Mesodermal cell (in vitro differentiated cells): ENCODE results near the gene PPP6R2.

Experiments used
- H3K27ac ChIP-seq: 2 replicates; pipeline ENCODE4 v1.7.0; 2013; ENCODE audit warnings: mild to moderate bottlenecking, low read depth, low read length, moderate library complexity; ENCODE audit not compliant: severe bottlenecking
- H3K36me3 ChIP-seq: 2 replicates; pipeline ENCODE4 v1.7.1; 2013; ENCODE audit warnings: mild to moderate bottlenecking, low read length, moderate library complexity; ENCODE audit not compliant: control insufficient read depth, insufficient read depth
- H3K4me1 ChIP-seq: one replicate; pipeline ENCODE4 v1.7.1; 2013; ENCODE audit warnings: mild to moderate bottlenecking, low read length; ENCODE audit not compliant: insufficient read depth, control insufficient read depth, poor library complexity, severe bottlenecking
- H3K4me3 ChIP-seq: 2 replicates; pipeline ENCODE4 v1.7.0; 2013; ENCODE audit warnings: low read length, control low read depth, mild to moderate bottlenecking; ENCODE audit not compliant: insufficient read depth, poor library complexity, severe bottlenecking; ENCODE audit errors: extremely low read depth
- H3K9me3 ChIP-seq: 2 replicates; pipeline ENCODE4 v1.7.1; 2013; ENCODE audit warnings: mild to moderate bottlenecking, low read length, moderate library complexity; ENCODE audit not compliant: control insufficient read depth
- WGBS, 2 experiments: methylation state at CpG; one replicate each; pipeline ENCODE4 v1.1.5; 2013; ENCODE audit warnings: missing lambda C conversion rate in 2 of 2; ENCODE audit not compliant: insufficient coverage in 2 of 2; 5-methylcytosine and 5-hydroxymethylcytosine counted together

PPP6R2 gene

DNA sequence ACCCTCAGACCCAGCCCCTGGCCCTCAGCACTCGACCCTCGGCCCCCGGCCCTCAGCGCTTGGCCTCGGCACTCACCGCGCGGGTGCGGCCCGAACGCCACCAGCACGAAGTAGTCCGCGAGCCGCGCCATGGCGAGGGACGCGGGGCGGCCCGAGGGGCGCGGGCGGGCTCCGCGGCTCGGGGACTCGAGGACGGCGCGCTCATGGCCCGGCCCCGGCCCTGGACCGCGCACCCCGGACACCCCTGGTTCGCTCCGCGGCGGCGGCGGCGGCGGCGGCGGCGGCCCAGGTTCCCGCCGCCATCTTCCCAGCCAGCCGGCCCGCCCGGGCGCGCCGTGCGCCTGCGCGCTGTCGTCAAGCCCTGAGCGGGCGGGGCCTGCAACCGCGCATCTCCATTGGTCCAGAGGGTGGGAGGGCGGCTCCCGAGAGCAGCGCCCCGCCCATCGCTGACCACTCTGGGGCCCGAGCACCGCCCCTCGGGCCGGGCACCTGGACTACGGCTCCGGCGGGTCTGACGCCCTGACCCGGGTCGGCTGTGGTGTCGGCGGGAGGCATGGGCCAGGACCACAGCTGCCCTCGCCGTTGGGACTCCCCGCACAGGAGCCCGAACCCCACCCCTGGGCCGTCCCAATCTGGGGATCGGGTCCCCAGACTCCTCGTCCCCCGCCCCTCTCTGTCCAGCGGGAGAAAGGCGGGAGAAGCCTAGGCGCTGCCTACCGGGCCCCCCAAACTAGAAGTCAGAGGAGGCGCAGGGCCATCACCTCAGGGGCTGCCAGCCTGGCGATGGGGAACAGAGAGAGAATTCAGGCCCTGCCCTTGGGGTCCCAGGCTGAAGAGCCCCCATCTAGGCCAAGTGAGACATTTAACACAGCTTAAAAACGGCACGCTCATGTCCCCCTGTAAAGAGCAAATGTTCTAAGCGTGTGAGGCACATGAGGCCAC is 131.9 kb downstream of the PPP6R2 start, which contains the start of gene SBF1:
SBF1 (minus strand) TSS at position 326 of the 942 bp plus-strand sequence; CDS start at position 131, 195 bp downstream.
- H3K36me3 ChIP-seq, result peaks cover 10% of the 10 kb centered on the region
- H3K4me3 ChIP-seq, result peak within 1 kb of the TSS; percentile 67
- no peaks in the 10 kb centered on the region for H3K9me3 ChIP-seq
- H3K4me1 ChIP-seq, result peaks cover 21% of the 10 kb centered on the region
- WGBS, 2 experiments, result 6 to 7% methylated on average over 58 to 87 of the region's 97 CpGs
- H3K27ac ChIP-seq, result no peak within 1 kb of the TSS

DNA sequence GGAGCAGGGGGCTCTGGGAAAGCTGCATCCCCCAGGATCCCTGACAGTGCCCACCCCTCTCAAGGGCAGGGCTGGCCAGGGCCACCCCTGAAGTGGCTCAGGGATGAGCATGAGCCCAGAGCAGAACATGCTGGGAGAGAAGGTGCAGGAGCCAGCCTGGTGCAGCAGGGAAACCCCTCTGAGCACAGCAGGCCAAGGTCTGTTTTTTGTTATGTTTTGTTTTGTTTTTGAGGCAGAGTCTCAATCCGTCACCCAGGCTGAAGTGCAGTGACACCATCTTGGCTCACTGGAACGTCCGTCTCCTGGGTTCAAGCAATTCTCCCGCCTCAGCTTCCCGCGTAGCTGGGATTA is 132.5 kb downstream of the PPP6R2 start:
- H3K4me1 ChIP-seq, result peaks cover 15% of the 10 kb centered on the region
- peaks cover 10% of the 10 kb centered on the region for H3K36me3 ChIP-seq
- H3K27ac ChIP-seq, result no peak overlapping the region
- H3K4me3 ChIP-seq, result peak overlapping the region; percentile 67
- 86 to 95% methylated on average over 6 of the region's 6 CpGs for WGBS, 2 experiments
- no peaks in the 10 kb centered on the region for H3K9me3 ChIP-seq

DNA sequence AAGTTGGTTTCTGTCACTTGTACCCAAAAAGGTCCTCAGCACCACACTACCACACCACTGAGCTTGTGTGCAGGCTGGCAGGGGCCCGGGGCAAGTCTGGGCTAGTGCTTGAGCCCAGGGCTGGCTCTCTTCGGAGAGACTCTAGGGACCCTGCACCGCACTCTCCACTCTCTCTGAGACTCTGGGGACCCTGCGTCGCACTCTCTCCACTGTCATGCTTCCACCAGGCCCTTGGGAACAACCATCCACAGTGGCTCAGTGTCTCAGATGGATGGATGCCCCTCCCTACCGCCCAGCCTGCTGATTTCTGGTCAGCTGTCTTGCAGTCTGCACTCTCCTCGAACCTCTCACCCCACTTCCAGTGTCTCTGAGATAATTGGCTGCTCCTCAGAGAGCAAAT is 133.7 kb downstream of the PPP6R2 start:
- Histone ChIP-seq H3K27ac (no peak overlapping the region), H3K4me1 (peaks cover 10% of the 10 kb centered on the region), H3K9me3 (no peaks in the 10 kb centered on the region), H3K36me3 (peaks cover 10% of the 10 kb centered on the region), H3K4me3 (no peak overlapping the region)
- WGBS, 2 experiments, result 75 to 92% methylated on average over 6 of the region's 7 CpGs

DNA sequence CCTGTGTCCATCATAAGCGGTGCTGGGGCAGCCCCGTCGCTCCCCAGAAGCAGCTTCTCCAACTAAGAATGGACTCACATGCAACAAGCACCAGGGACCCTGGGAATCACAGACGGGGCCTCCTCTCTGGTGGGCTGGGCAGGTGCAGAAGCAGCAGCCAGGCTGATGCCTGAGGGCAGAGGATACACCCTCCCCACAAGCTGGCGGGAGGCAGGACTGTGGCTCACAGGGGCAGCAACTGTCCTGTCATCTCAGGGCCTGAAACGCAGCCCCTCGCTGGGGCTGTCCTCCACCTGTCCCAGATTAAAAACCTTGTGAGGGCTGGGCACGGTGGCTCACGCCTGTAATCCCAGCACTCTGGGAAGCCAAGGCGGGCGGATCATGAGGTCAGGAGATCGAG is 134.8 kb downstream of the PPP6R2 start:
- H3K27ac ChIP-seq, result no peak overlapping the region
- no peaks in the 10 kb centered on the region for H3K9me3 ChIP-seq
- WGBS, 2 experiments, result 91 to 95% methylated on average over 8 to 9 of the region's 12 CpGs
- H3K4me1 ChIP-seq, result peaks cover 8% of the 10 kb centered on the region
- no peak overlapping the region for H3K4me3 ChIP-seq
- H3K36me3 ChIP-seq, result peaks cover 5% of the 10 kb centered on the region

DNA sequence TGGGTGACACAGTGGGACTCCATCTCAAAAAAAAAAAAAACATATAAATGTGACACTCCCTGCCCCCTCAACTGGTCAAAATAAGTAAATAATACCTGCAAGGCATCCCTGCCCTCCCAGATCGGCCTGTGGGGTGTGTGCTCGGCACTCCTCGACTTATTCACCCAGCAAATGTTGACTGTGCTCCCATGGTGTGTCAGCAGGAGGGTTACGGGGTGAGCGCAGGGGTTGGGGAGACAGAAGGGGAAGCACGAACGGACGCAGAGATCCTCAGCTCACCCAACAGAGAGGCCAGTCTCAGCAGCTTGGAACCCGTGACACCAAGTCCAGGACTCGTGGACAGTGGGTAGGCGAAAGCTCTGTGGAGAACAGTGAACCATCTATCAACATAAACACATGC is 136.6 kb downstream of the PPP6R2 start:
- no peak overlapping the region for H3K27ac ChIP-seq
- H3K9me3 ChIP-seq, result no peaks in the 10 kb centered on the region
- no peaks in the 10 kb centered on the region for H3K36me3 ChIP-seq
- H3K4me1 ChIP-seq, result peaks cover 5% of the 10 kb centered on the region
- WGBS, 2 experiments, result 82% methylated on average over 8 to 11 of the region's 11 CpGs
- H3K4me3 ChIP-seq, result no peak overlapping the region

DNA sequence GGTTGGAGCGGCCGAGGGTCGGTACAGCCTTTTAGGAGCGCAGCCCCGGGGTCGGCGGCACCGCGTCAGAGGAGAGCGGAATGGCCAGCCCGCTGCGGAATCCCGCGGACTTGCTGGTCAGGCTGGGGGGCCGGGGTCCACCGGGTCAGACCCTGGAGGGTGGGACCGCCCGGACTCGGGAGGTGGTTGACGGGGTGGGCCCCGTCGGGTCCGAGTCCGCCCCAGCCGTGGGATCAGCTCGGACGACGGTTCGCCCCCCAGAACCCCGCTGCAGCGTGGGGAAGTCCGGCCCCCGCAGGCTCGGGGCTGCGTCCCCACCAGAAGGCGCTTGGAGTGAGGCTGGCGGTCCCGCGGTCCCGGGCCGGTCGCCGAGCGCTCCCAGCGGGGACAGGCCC is 137.9 kb downstream of the PPP6R2 start:
- WGBS, 2 experiments, result 11 to 12% methylated on average over 23 to 35 of the region's 45 CpGs
- peak overlapping the region; percentile 52 for H3K4me3 ChIP-seq

DNA sequence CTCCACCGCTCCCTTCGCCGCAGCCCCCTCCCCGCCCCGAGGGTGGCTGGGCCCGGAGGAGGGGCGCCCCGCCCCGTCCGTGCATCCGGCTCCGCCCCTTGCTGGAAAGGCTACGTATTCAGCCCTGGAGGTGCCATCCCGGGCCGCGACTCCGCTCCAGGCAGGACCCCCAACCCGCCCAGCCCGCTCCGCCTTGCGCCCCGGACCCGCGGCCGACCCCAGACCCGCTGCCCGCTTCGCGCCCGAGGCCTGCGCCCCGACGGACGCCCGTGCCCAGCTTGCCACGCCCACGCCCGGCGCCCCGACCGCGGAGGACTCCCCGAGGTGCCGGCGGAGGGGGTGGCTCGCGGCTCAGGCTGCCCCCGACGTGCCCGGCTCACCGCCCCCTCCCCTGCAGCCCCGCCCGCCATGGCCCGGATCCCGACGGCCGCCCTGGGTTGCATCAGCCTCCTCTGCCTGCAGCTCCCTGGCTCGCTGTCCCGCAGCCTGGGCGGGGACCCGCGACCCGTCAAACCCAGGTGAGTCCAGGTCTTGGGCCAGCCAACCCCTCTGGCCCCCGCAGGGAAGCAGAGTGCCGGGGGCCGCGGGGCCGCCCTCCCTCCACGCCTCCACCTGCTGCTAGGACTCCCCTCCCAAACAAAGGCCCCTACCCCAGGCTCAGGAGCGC is 138.4 kb downstream of the PPP6R2 start, which contains the start of gene ADM2:
ADM2 (plus strand) TSS at position 104 of the 667 bp plus-strand sequence; CDS start at position 409, 305 bp downstream.
- Histone ChIP-seq H3K9me3 (no peaks in the 10 kb centered on the region), H3K4me3 (peak within 1 kb of the TSS; percentile 52), H3K4me1 (peaks cover 3% of the 10 kb centered on the region), H3K27ac (no peak within 1 kb of the TSS), H3K36me3 (no peaks in the 10 kb centered on the region)
- WGBS, 2 experiments, result 5 to 6% methylated on average over 24 to 57 of the region's 70 CpGs

More for the DNA sequence above, 137.9 kb downstream of the PPP6R2 start:
- Histone ChIP-seq H3K4me1 (no peaks in the 10 kb centered on the region), H3K27ac (no peak overlapping the region), H3K9me3 (no peaks in the 10 kb centered on the region), H3K36me3 (no peaks in the 10 kb centered on the region)

DNA sequence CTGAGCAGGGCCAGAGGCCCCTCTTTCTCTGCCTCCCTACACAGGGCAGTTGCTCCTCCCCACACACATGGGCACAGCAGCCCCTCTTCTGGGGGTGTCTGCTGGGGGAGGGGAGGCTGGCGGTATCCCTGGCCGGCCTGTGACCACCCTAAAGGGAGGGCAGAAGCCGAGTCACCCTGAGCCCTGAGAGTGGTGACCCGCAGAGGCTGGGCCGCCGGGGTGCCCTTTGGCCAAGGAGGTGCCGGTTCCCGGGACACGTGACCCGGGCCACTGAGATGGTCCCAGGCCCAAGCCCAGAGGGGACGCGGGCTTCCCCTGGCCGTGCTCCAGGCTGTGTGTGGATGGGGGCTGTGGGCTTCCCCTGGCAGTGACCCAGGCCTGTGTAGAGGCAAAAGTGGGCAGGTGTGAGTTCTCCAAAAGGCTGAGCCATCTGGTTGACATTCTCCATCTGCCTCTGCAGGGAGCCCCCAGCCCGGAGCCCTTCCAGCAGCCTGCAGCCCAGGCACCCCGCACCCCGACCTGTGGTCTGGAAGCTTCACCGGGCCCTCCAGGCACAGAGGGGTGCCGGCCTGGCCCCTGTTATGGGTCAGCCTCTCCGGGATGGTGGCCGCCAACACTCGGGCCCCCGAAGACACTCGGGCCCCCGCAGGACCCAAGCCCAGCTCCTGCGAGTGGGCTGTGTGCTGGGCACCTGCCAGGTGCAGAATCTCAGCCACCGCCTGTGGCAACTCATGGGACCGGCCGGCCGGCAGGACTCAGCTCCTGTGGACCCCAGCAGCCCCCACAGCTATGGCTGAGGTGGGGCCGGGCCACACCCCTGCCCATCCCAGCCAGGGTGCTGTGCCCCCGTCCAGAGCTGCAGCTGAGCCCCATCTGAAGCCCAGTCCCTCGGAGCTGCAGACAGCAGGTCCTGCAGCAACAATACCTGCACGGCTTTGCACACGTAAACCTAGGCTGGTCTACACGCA is 139.3 kb downstream of the PPP6R2 start:
- peak overlapping the region; percentile 52 for H3K4me3 ChIP-seq
- H3K4me1 ChIP-seq, result peaks cover 9% of the 10 kb centered on the region
- H3K9me3 ChIP-seq, result no peaks in the 10 kb centered on the region
- 79 to 86% methylated on average over 28 to 35 of the region's 35 CpGs for WGBS, 2 experiments
- H3K27ac ChIP-seq, result no peak overlapping the region
- no peaks in the 10 kb centered on the region for H3K36me3 ChIP-seq

DNA sequence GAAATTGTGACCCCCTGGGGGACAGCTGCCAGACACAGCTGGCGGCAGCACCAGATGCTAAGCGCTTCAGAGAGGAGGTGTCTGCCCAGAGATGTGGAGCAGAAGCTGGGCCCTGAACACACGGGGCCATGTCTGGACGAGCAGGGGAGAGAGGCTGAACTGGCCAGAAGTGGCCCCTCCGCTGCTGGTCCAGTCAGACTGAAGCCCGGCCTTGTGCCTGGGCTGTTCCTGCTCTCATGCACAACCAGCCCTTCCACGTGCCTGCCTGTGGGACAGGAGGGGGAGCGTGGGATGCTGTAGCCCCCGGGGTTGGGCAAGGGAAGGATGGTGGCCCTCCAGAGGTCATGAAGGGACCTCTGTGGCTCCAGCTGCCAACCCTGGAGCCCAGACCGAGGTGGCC is 140.0 kb downstream of the PPP6R2 start:
- WGBS, 2 experiments, result 87 to 91% methylated on average over 7 to 8 of the region's 10 CpGs
- Histone ChIP-seq H3K9me3 (no peaks in the 10 kb centered on the region), H3K4me3 (no peak overlapping the region), H3K36me3 (no peaks in the 10 kb centered on the region), H3K27ac (no peak overlapping the region), H3K4me1 (peaks cover 9% of the 10 kb centered on the region)

DNA sequence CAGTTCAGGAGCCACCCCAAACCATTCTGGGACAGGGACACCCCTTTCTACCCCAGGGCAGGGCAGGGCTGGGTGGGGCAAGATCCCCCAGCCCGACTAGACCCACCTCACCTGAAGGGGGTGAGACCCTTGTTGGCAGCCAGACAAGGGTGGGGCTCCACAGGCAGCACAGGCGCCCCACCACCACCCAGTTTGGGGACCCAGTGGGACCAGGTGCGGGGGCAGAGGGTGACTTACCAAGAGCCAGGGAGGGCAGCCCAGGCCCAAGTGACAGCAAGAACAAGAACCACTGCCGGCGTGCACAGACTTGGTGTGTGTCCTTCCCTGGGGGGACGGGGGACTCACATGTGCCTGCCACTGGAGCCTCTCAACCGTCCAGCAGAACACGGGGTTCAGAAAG is 140.4 kb downstream of the PPP6R2 start:
- no peaks in the 10 kb centered on the region for H3K9me3 ChIP-seq

More for the DNA sequence above, 140.4 kb downstream of the PPP6R2 start:
- 95 to 96% methylated on average over 7 to 8 of the region's 8 CpGs for WGBS, 2 experiments
- Histone ChIP-seq H3K27ac (no peak overlapping the region), H3K4me3 (no peak overlapping the region), H3K4me1 (peaks cover 9% of the 10 kb centered on the region), H3K36me3 (no peaks in the 10 kb centered on the region)
